Kidney epithelial cell (primary cell): ENCODE data around the gene GABBR2. TPM values are rescaled to one million over a fixed set of nuclear protein-coding genes. Genes with fewer than 3 reads are reported as not detected.
A peak's percentile ranks its signal among the peaks of the same experiment; 100 is the strongest.

Experiments
- DNase-seq: peaks from one replicate; pipeline ENCODE4 v3.0.0-alpha.2; 2010; ENCODE audit warnings: low read depth
- H3K27me3 ChIP-seq: 2 replicates; pipeline ENCODE4 v1.6.0; 2011; ENCODE audit warnings: low read length; ENCODE audit not compliant: control insufficient read depth, insufficient read depth
- H3K36me3 ChIP-seq: 2 replicates; pipeline ENCODE4 v1.5.1; 2011; ENCODE audit warnings: low read length; ENCODE audit not compliant: control insufficient read depth, insufficient read depth
- H3K4me3 ChIP-seq: 2 replicates; pipeline ENCODE4 v1.5.1; 2011; ENCODE audit warnings: low read depth, mild to moderate bottlenecking, control low read depth, low read length
- total RNA-seq: library from RNA; depleted of rRNA; stranded (reverse); fragments of >200 nt; gene quantifications from 2 replicates; pipeline ENCODE4 v1.2.3, GENCODE V29; 2015
- TF ChIP-seq, protein P1 (sequence below): IDR thresholded peaks from 2 replicates; pipeline ENCODE4 v1.5.1; 2011; ENCODE audit warnings: mild to moderate bottlenecking, moderate library complexity, low read length, control low read depth, inconsistent platforms; ENCODE audit not compliant: insufficient read depth, poor library complexity, severe bottlenecking

The GABBR2 gene
- total RNA-seq, 1 donor from 2014 or later, result 10.8 TPM

GRCh38 chr9:98410185-98410697 lies 298.5 kb downstream of the GABBR2 start:
- Histone ChIP-seq H3K4me3 (no peak overlapping the region), H3K27me3 (no peaks in the 10 kb centered on the region), H3K36me3 (no peaks in the 10 kb centered on the region)
- TF ChIP-seq, protein P1, sequence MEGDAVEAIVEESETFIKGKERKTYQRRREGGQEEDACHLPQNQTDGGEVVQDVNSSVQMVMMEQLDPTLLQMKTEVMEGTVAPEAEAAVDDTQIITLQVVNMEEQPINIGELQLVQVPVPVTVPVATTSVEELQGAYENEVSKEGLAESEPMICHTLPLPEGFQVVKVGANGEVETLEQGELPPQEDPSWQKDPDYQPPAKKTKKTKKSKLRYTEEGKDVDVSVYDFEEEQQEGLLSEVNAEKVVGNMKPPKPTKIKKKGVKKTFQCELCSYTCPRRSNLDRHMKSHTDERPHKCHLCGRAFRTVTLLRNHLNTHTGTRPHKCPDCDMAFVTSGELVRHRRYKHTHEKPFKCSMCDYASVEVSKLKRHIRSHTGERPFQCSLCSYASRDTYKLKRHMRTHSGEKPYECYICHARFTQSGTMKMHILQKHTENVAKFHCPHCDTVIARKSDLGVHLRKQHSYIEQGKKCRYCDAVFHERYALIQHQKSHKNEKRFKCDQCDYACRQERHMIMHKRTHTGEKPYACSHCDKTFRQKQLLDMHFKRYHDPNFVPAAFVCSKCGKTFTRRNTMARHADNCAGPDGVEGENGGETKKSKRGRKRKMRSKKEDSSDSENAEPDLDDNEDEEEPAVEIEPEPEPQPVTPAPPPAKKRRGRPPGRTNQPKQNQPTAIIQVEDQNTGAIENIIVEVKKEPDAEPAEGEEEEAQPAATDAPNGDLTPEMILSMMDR, result peak; percentile 26
- DNase-seq, result no peak

DNA sequence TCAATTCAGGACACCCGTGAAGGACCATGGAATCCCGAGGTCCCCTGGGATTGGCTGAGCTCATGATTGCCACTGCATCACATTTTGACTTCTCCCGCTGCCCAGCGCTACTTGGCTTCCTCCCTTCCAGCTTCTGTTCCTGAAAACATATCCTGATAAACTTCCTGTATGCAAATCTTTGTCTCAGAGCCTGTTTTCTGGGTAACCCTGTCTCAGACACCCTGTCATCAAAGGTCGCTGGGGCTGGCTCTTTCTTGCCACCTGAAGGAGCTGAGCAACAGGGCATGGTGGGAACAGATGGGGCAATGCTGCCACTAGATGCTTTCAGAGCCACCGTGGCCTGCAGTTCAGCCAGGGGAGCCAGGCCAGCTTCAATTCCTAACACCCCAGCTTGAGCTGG lies 299.0 kb downstream of the GABBR2 start:
- Histone ChIP-seq H3K27me3 (no peaks in the 10 kb centered on the region), H3K36me3 (no peaks in the 10 kb centered on the region), H3K4me3 (no peak overlapping the region)
- TF ChIP-seq, protein P1, result no peak
- no peak for DNase-seq

GRCh38 chr9:98406469-98406868 lies 302.3 kb downstream of the GABBR2 start:
- DNase-seq, result no peak
- no peaks in the 10 kb centered on the region for H3K27me3 ChIP-seq
- no peak overlapping the region for H3K4me3 ChIP-seq
- TF ChIP-seq, protein P1, result no peak
- H3K36me3 ChIP-seq, result no peaks in the 10 kb centered on the region

- no peak for DNase-seq
- Histone ChIP-seq H3K36me3 (no peaks in the 10 kb centered on the region), H3K27me3 (no peaks in the 10 kb centered on the region), H3K4me3 (no peak overlapping the region)
- TF ChIP-seq, protein P1, result no peak
These were observed 304.5 kb downstream of the GABBR2 start for GRCh38 chr9:98404237-98404636.

DNA sequence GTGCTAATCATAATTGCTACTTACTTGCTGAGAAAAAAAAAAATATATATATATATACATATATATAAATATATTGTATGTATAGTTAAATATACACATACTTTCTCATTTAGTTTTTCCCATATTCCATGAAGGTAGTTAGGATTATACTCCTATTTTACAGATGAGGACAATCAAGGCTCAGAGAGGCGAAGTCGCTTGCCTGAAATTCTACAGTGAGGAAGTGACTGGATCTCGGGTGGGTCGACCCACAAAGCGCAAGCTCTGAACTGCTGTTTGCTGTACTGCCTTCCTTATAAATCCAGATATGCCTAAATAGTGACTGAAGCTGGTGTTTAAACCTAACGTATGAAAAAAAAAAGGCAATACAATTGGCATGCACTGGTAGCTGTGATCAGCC lies 305.0 kb downstream of the GABBR2 start:
- DNase-seq, result no peak
- TF ChIP-seq, protein P1, result no peak
- Histone ChIP-seq H3K36me3 (no peaks in the 10 kb centered on the region), H3K27me3 (no peaks in the 10 kb centered on the region), H3K4me3 (no peak overlapping the region)

GRCh38 chr9:98402019-98402840 lies 306.5 kb downstream of the GABBR2 start:
- TF ChIP-seq, protein P1, result no peak
- Histone ChIP-seq H3K4me3 (no peak overlapping the region), H3K36me3 (no peaks in the 10 kb centered on the region), H3K27me3 (no peaks in the 10 kb centered on the region)
- DNase-seq, result no peak
